ENCODE measurements around the gene ACVR1B. TPM values are rescaled to one million over a fixed set of nuclear protein-coding genes. Genes with fewer than 3 reads are reported as not detected.

Gene ACVR1B
- total RNA-seq, 4 donors from 2014 or later = 14.8 to 16.3 (median 15.4) TPM

- TF ChIP-seq CTCF (IDR thresholded peaks at IDR 0.05; ENCODE audit: low read depth) = no peak
Observed at GRCh38 chr12:51972849-51973273, 21.4 kb downstream of the ACVR1B start.

GRCh38 chr12:51973560-51973959 lies 22.1 kb downstream of the ACVR1B start:
- TF ChIP-seq CTCF (IDR thresholded peaks at IDR 0.05; ENCODE audit: low read depth) = no peak

- TF ChIP-seq CTCF (IDR thresholded peaks at IDR 0.05; ENCODE audit: low read depth) = no peak
Observed at GRCh38 chr12:51974646-51975045, 23.1 kb downstream of the ACVR1B start.

- no peak for TF ChIP-seq CTCF (IDR thresholded peaks at IDR 0.05; ENCODE audit: low read depth)
Observed at GRCh38 chr12:51975196-51975595, 23.7 kb downstream of the ACVR1B start.

- TF ChIP-seq CTCF (IDR thresholded peaks at IDR 0.05; ENCODE audit: low read depth) = no peak
Observed at GRCh38 chr12:51976376-51977160, 25.1 kb downstream of the ACVR1B start.

GRCh38 chr12:51977320-51977753 lies 25.8 kb downstream of the ACVR1B start:
- no peak for TF ChIP-seq CTCF (IDR thresholded peaks at IDR 0.05; ENCODE audit: low read depth)

- TF ChIP-seq CTCF (IDR thresholded peaks at IDR 0.05; ENCODE audit: low read depth) = no peak
Observed at GRCh38 chr12:51980051-51980808, 28.7 kb downstream of the ACVR1B start.
